Mammary epithelial cell (primary cell): Measurements from ENCODE around the gene KLKB1.

Experiments used
- EZH2 ChIP-seq: IDR thresholded peaks from 2 replicates; pipeline ENCODE4 v1.6.1; 2012; ENCODE audit warnings: low read length, inconsistent platforms, borderline replicate concordance
- TF ChIP-seq, protein P1 (sequence below), 2 donors: IDR thresholded peaks in 1 of 2; conservative IDR thresholded peaks in 1 of 2; 2 replicates each; pipeline ENCODE4 v1.5.1; 2011 to 2012; ENCODE audit warnings: inconsistent platforms in 2 of 2, low read length in 2 of 2, mild to moderate bottlenecking in 2 of 2, control low read depth in 1 of 2, low read depth in 1 of 2; ENCODE audit not compliant: insufficient read depth in 1 of 2; ENCODE audit errors: extremely low read depth in 1 of 2

DNA sequence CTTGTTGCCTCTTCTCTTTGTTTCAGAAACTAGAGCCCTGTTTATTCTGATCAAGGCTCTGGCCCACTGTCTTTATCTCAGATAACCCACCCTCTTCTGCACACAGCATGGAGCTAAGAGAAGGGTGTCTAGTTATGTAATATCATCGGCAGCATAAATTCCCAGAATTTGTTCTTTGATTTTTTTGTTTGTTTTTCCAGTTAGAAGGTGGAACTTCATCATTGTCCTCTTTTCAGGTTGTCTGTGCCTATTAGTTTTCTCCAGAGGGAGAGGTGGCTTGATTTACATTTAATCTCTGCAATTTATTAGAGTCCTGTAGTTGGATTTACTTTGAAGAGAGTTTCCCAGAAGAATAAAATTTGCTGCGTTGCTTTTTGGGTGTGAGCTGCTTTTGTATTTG, 23.5 kb downstream of the KLKB1 start:
- no peak for TF ChIP-seq EZH2
- TF ChIP-seq, protein P1, sequence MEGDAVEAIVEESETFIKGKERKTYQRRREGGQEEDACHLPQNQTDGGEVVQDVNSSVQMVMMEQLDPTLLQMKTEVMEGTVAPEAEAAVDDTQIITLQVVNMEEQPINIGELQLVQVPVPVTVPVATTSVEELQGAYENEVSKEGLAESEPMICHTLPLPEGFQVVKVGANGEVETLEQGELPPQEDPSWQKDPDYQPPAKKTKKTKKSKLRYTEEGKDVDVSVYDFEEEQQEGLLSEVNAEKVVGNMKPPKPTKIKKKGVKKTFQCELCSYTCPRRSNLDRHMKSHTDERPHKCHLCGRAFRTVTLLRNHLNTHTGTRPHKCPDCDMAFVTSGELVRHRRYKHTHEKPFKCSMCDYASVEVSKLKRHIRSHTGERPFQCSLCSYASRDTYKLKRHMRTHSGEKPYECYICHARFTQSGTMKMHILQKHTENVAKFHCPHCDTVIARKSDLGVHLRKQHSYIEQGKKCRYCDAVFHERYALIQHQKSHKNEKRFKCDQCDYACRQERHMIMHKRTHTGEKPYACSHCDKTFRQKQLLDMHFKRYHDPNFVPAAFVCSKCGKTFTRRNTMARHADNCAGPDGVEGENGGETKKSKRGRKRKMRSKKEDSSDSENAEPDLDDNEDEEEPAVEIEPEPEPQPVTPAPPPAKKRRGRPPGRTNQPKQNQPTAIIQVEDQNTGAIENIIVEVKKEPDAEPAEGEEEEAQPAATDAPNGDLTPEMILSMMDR (conservative IDR thresholded peaks at IDR 0.05 in 1 of 2, IDR thresholded peaks at IDR 0.05 in 1 of 2; ENCODE audit: extremely low read depth in 1 of 2, insufficient read depth in 1 of 2, low read depth in 1 of 2, low read length in 2 of 2), result no peak
